Endothelial cell of hepatic sinusoid (primary cell): ENCODE data around the gene KCNC3.

ENCODE experiments used
- in situ Hi-C: cut with HindIII; loops from 2 replicates; pipeline ENCODE4 v1.10.0; 2017; ENCODE audit warnings: low sequenced_read_pairs

KCNC3 gene

GRCh38 chr19:50312967-50313811, 16.0 kb downstream of the KCNC3 start:
- in situ Hi-C loops, result no loop called here

- in situ Hi-C loops, result no loop called here
These were observed 17.2 kb downstream of the KCNC3 start for GRCh38 chr19:50311723-50312635.

- in situ Hi-C loops, result no loop called here
These were observed 18.3 kb downstream of the KCNC3 start for GRCh38 chr19:50310759-50311465.

GRCh38 chr19:50309396-50310125, 19.6 kb downstream of the KCNC3 start:
- in situ Hi-C loops, result no loop called here

GRCh38 chr19:50308991-50309390, 20.2 kb downstream of the KCNC3 start:
- in situ Hi-C loops, result no loop called here

GRCh38 chr19:50303558-50303957, 25.6 kb downstream of the KCNC3 start:
- in situ Hi-C loops, result no loop called here

- in situ Hi-C loops, result no loop called here
These were observed 27.6 kb downstream of the KCNC3 start for GRCh38 chr19:50301607-50301971.

- in situ Hi-C loops, result no loop called here
These were observed 28.2 kb downstream of the KCNC3 start for GRCh38 chr19:50300814-50301606.

GRCh38 chr19:50300051-50300450, 29.1 kb downstream of the KCNC3 start:
- in situ Hi-C loops, result no loop called here

GRCh38 chr19:50293263-50294004, 35.7 kb downstream of the KCNC3 start:
- in situ Hi-C loops, result no loop called here

GRCh38 chr19:50292216-50292827, 36.9 kb downstream of the KCNC3 start:
- in situ Hi-C loops, result no loop called here

GRCh38 chr19:50290775-50291174, 38.4 kb downstream of the KCNC3 start:
- in situ Hi-C loops, result no loop called here

- in situ Hi-C loops, result no loop called here
These were observed 39.2 kb downstream of the KCNC3 start for GRCh38 chr19:50290011-50290410.

- in situ Hi-C loops, result no loop called here
These were observed 40.2 kb downstream of the KCNC3 start for GRCh38 chr19:50288954-50289353.

- in situ Hi-C loops, result no loop called here
These were observed 41.8 kb downstream of the KCNC3 start for GRCh38 chr19:50287331-50287730.

GRCh38 chr19:50286443-50286842, 42.7 kb downstream of the KCNC3 start:
- in situ Hi-C loops, result no loop called here

- in situ Hi-C loops, result no loop called here
These were observed 43.3 kb downstream of the KCNC3 start for GRCh38 chr19:50285833-50286232.

- in situ Hi-C loops, result loop anchor here (5.0 kb wide), 2 partner anchors 51 to 99 kb away; no protein-coding TSS in a partner anchor
These were observed 47.7 kb downstream of the KCNC3 start for GRCh38 chr19:50281491-50281890.
